Activated CD8-positive, alpha-beta T cell treated with anti-CD3 and anti-CD28 coated beads for 36 hours (primary cell): ENCODE data around the gene AOPEP. TPM values are rescaled to one million over a fixed set of nuclear protein-coding genes. Genes with fewer than 3 reads are reported as not detected.

ENCODE experiments used
- ATAC-seq: fragments of 200-7000 bp; cut with Tn5 transposase; one replicate; pipeline ENCODE4 v1.10.0; 2021; ENCODE audit warnings: mild to moderate bottlenecking, moderate library complexity
- CTCF ChIA-PET: fragments of 350-600 bp; sonication (Branson Sonifier 250); formaldehyde crosslinking; loops from one replicate; lab custom pipeline; 2021; ENCODE audit warnings: antibody characterized with exemption; lab: Charles Lee
- POLR2A ChIA-PET: fragments of 350-600 bp; sonication (Branson Sonifier 250); formaldehyde crosslinking; loops from one replicate; lab custom pipeline; 2021; ENCODE audit warnings: antibody characterized with exemption; lab: Charles Lee
- DNase-seq: peaks from one replicate; pipeline ENCODE4 v3.0.0-alpha.2; 2020
- H3K27ac Mint-ChIP-seq: one replicate; pipeline ENCODE4 v1.8.0; 2021; ENCODE audit warnings: mild to moderate bottlenecking, mixed read lengths
- H3K27me3 Mint-ChIP-seq: one replicate; pipeline ENCODE4 v1.8.0; 2021; ENCODE audit warnings: mixed read lengths
- H3K36me3 Mint-ChIP-seq: one replicate; pipeline ENCODE4 v1.8.0; 2021; ENCODE audit warnings: low read depth, mixed read lengths
- H3K4me1 Mint-ChIP-seq: one replicate; pipeline ENCODE4 v1.8.0; 2021; ENCODE audit warnings: low read depth, mixed read lengths
- H3K4me3 Mint-ChIP-seq: one replicate; pipeline ENCODE4 v1.8.0; 2021; ENCODE audit warnings: mild to moderate bottlenecking, moderate library complexity, mixed read lengths
- H3K9me3 Mint-ChIP-seq: one replicate; pipeline ENCODE4 v1.8.0; 2021; ENCODE audit warnings: mixed read lengths
- intact Hi-C: fragments of 100-400 bp; cut with micrococcal nuclease; formaldehyde crosslinking; loops from one replicate; pipeline ENCODE4 v1.10.0; 2022
- total RNA-seq, 2 experiments: library from RNA; stranded (reverse); gene quantifications; one replicate each; pipeline ENCODE4 v1.2.3, GENCODE V29; 2021
- TF ChIP-seq, protein P1 (sequence below): fragments of 200-600 bp; IDR thresholded peaks from one replicate; pipeline ENCODE4 v1.8.0; 2022; ENCODE audit warnings: antibody characterized with exemption, mild to moderate bottlenecking

Gene AOPEP
- total RNA-seq, 2 experiments from 2014 or later, result 7.1 to 8.7 TPM

DNA sequence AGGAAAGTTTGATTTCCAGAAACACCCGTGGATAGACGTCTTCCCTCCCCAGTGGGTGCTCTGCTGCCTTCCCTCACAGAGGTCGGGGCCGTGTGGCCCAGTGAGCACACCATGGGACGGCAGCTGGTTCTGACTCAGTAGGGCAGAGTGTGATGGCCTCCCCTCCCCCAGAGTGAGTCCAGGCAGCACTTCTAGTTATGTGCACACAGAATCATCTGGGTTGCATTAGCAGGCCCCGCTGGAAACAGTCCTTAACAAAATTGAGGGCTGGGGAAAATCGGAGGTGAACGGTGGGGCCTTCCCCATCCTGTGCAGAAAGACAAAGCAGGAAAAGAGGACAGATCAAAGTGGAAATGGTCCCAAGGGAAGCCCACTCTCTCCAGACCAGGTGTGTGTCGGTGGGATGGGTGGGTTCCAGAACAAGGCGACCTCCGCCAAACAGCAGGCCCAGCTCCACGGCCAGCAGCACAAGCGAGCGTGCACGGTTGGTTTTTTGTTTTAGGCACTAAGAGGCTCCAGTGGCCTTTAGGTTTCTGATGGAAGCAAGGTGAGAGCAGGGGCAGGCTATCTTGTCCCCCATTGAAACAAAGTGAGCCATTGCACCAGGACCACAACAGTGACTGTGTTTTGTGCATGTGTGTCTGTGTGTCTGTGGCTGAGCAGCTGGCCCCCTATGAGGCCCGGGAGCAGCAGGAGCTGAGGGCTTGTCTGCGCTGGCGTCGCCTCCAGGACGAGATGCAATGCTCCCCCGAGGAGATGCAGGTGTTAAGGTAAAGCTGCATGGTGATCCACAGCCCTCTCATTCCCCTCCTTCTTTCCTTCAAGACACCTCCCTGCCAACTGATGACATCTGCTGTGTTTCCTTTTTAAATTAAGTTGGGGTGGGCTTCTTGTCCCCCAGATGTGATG, 201.5 kb downstream of the AOPEP start:
- Mint-ChIP-seq H3K36me3 (peaks cover 5% of the 10 kb centered on the region), H3K4me1 (no peaks in the 10 kb centered on the region), H3K27me3 (no peaks in the 10 kb centered on the region), H3K4me3 (no peak overlapping the region), H3K27ac (no peak overlapping the region), H3K9me3 (no peaks in the 10 kb centered on the region)
- ChIA-PET POLR2A (no interaction called here), CTCF (no interaction called here)
- DNase-seq, result no peak
- ATAC-seq, result no peak
- intact Hi-C loops, result no loop called here
- TF ChIP-seq, protein P1, sequence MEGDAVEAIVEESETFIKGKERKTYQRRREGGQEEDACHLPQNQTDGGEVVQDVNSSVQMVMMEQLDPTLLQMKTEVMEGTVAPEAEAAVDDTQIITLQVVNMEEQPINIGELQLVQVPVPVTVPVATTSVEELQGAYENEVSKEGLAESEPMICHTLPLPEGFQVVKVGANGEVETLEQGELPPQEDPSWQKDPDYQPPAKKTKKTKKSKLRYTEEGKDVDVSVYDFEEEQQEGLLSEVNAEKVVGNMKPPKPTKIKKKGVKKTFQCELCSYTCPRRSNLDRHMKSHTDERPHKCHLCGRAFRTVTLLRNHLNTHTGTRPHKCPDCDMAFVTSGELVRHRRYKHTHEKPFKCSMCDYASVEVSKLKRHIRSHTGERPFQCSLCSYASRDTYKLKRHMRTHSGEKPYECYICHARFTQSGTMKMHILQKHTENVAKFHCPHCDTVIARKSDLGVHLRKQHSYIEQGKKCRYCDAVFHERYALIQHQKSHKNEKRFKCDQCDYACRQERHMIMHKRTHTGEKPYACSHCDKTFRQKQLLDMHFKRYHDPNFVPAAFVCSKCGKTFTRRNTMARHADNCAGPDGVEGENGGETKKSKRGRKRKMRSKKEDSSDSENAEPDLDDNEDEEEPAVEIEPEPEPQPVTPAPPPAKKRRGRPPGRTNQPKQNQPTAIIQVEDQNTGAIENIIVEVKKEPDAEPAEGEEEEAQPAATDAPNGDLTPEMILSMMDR, result no peak

GRCh38 chr9:94928691-94929368, 202.3 kb downstream of the AOPEP start:
- Mint-ChIP-seq H3K4me3 (no peak overlapping the region), H3K27me3 (no peaks in the 10 kb centered on the region), H3K4me1 (no peaks in the 10 kb centered on the region), H3K27ac (no peak overlapping the region), H3K36me3 (peaks cover 5% of the 10 kb centered on the region), H3K9me3 (no peaks in the 10 kb centered on the region)
- CTCF ChIA-PET, result no interaction called here
- TF ChIP-seq, protein P1, result no peak
- intact Hi-C loops, result no loop called here
- no peak for DNase-seq
- POLR2A ChIA-PET, result no interaction called here
- no peak for ATAC-seq

DNA sequence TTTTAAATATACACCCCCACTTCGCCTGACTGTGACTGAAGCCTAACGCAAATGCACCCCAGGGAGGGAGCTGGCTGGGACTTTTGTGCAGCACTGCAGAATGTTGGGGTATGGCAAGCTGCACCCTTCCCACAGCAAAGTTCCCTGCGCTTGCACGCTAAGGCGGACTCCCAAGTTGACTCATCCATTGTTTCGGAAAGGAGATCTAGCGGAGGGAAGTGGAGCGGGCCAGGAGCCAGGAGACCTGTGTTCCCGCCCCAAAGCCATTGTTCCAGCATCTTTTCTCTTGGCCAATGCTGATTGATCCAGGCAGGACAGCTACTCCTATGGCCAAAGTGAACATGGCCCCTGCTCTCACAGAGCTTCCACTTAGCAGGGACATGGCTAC, 202.9 kb downstream of the AOPEP start:
- DNase-seq (no peak), ATAC-seq (no peak)
- Mint-ChIP-seq H3K4me1 (no peaks in the 10 kb centered on the region), H3K27ac (no peak overlapping the region), H3K4me3 (no peak overlapping the region), H3K27me3 (no peaks in the 10 kb centered on the region), H3K9me3 (no peaks in the 10 kb centered on the region), H3K36me3 (peaks cover 2% of the 10 kb centered on the region)
- TF ChIP-seq, protein P1, result no peak
- POLR2A ChIA-PET, result no interaction called here
- CTCF ChIA-PET, result no interaction called here
- intact Hi-C loops, result no loop called here

DNA sequence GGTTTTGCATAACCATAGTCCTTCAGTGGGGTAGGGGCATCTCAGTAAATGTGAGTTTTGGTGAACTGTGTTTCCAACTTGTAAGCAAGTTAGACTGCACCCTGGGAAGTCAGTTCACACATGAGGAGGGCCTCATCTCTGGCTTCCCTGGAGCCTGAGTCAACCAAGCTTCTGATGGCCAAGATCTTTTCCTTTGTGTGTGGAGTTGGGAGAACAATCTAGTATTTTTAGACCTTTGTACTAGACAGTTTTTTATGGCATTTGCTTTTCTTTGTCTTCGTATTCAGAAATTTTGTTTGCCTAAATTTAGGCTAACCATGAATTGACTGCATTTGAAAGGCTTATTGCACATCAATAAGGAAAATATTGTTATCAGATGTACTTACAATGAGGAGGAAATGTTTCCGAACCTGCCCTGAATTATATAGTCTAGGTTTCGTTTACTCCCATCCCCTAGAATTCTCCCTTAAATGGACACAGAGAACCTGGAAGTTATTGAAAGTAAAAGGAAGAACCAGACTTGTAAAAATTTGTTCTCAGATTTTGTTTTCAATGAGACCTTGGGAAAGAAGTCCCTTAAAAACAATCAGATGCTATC, 204.6 kb downstream of the AOPEP start:
- Mint-ChIP-seq H3K9me3 (no peaks in the 10 kb centered on the region), H3K27me3 (no peaks in the 10 kb centered on the region), H3K36me3 (no peaks in the 10 kb centered on the region), H3K4me1 (no peaks in the 10 kb centered on the region), H3K4me3 (no peak overlapping the region), H3K27ac (no peak overlapping the region)
- intact Hi-C loops, result no loop called here
- ATAC-seq (no peak), DNase-seq (no peak)
- CTCF ChIA-PET, result no interaction called here
- TF ChIP-seq, protein P1, result no peak
- POLR2A ChIA-PET, result no interaction called here

DNA sequence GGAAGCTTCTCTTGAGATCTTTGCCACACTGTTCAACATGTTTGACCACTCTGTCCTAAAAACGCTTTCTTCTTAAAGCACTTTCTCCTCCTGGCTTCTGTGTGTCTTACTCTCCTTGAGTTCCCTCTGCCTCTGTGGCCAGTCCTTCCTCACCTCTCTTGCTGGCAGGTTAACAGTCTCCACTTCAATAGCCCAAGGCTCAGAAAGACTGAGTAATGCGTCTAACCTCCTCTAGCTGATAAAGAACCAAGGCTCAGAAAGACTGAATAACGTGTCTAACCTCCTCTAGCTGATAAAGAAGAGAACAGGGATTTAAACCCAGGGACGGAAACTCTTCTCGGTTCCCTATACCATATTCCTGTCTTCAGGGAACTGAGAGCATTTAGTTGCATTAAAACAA, 205.2 kb downstream of the AOPEP start:
- H3K4me3 Mint-ChIP-seq, result no peak overlapping the region
- no peaks in the 10 kb centered on the region for H3K4me1 Mint-ChIP-seq
- no peaks in the 10 kb centered on the region for H3K36me3 Mint-ChIP-seq
- TF ChIP-seq, protein P1, result no peak
- H3K27ac Mint-ChIP-seq, result no peak overlapping the region
- H3K27me3 Mint-ChIP-seq, result no peaks in the 10 kb centered on the region
- ChIA-PET POLR2A (no interaction called here), CTCF (no interaction called here)
- H3K9me3 Mint-ChIP-seq, result no peaks in the 10 kb centered on the region
- intact Hi-C loops, result no loop called here
- DNase-seq (no peak), ATAC-seq (no peak)
